GM23338 (cell line): Measurements from ENCODE around the gene MYL1. TPM values are rescaled to one million over a fixed set of nuclear protein-coding genes. Genes with fewer than 3 reads are reported as not detected.

Experiments used
- ATAC-seq: fragments of 200-7000 bp; cut with Tn5 transposase; 3 replicates; pipeline ENCODE4 v1.9.1; 2020
- DNase-seq: peaks from one replicate; pipeline ENCODE4 v3.0.0-alpha.2; 2015; ENCODE audit warnings: low spot score
- H2AFZ ChIP-seq: fragments of 200-600 bp; sonication (generic); 2 replicates; pipeline ENCODE4 v1.8.0; 2016; ENCODE audit warnings: antibody characterized with exemption, mild to moderate bottlenecking, moderate library complexity
- H3F3A ChIP-seq: fragments of 200-600 bp; sonication (generic); replicated peaks from 2 replicates; pipeline ENCODE4 v1.8.0; 2017; ENCODE audit warnings: antibody characterized with exemption, mixed run types, low read depth
- H3K27ac ChIP-seq: fragments of 200-600 bp; sonication (generic); 2 replicates; pipeline ENCODE4 v1.6.1; 2016; ENCODE audit warnings: low read depth
- H3K27me3 ChIP-seq: fragments of 200-600 bp; sonication (generic); 2 replicates; pipeline ENCODE4 v1.8.0; 2016; ENCODE audit warnings: mild to moderate bottlenecking, mixed run types, moderate library complexity; ENCODE audit not compliant: insufficient read depth
- H3K36me3 ChIP-seq: fragments of 200-600 bp; sonication (generic); 2 replicates; pipeline ENCODE4 v1.8.0; 2016; ENCODE audit warnings: mild to moderate bottlenecking; ENCODE audit not compliant: insufficient read depth
- H3K4me1 ChIP-seq: fragments of 200-600 bp; sonication (generic); 2 replicates; pipeline ENCODE4 v1.8.0; 2016; ENCODE audit warnings: mild to moderate bottlenecking, moderate library complexity; ENCODE audit not compliant: insufficient read depth
- H3K4me2 ChIP-seq: fragments of 200-600 bp; sonication (generic); 2 replicates; pipeline ENCODE4 v1.7.1; 2017; ENCODE audit warnings: mixed run types
- H3K4me3 ChIP-seq: fragments of 200-600 bp; sonication (generic); 2 replicates; pipeline ENCODE4 v1.6.1; 2016; ENCODE audit warnings: mixed run types
- H3K79me2 ChIP-seq: fragments of 200-600 bp; sonication (generic); replicated peaks from 2 replicates; pipeline ENCODE4 v1.8.0; 2017; ENCODE audit warnings: mild to moderate bottlenecking; ENCODE audit not compliant: insufficient read depth
- H3K9me2 ChIP-seq: fragments of 200-600 bp; sonication (generic); 2 replicates; pipeline ENCODE4 v1.8.0; 2017; ENCODE audit not compliant: insufficient read depth
- H4K20me1 ChIP-seq: fragments of 200-600 bp; sonication (generic); replicated peaks from 2 replicates; pipeline ENCODE4 v1.8.0; 2017; ENCODE audit warnings: mild to moderate bottlenecking; ENCODE audit not compliant: insufficient read depth
- H3K27ac Mint-ChIP-seq: 2 replicates; pipeline ENCODE4 v1.8.0; 2020; ENCODE audit warnings: inconsistent platforms, mild to moderate bottlenecking, moderate library complexity, mixed read lengths
- H3K27me3 Mint-ChIP-seq: 3 replicates; pipeline ENCODE4 v1.8.0; 2022; ENCODE audit warnings: low read depth, mild to moderate bottlenecking, moderate library complexity, mixed read lengths, inconsistent platforms; ENCODE audit not compliant: insufficient read depth, poor library complexity
- H3K36me3 Mint-ChIP-seq: 3 replicates; pipeline ENCODE4 v1.8.0; 2021; ENCODE audit warnings: low read depth, mild to moderate bottlenecking, inconsistent platforms, moderate library complexity, mixed read lengths
- H3K4me1 Mint-ChIP-seq: 3 replicates; pipeline ENCODE4 v1.8.0; 2020; ENCODE audit warnings: mild to moderate bottlenecking, inconsistent platforms, mixed read lengths
- H3K4me3 Mint-ChIP-seq: 3 replicates; pipeline ENCODE4 v1.8.0; 2021; ENCODE audit warnings: moderate library complexity, mild to moderate bottlenecking, inconsistent platforms, mixed read lengths
- H3K9me3 Mint-ChIP-seq: 3 replicates; pipeline ENCODE4 v1.8.0; 2020; ENCODE audit warnings: moderate library complexity, mild to moderate bottlenecking, inconsistent platforms, mixed read lengths
- CREB1 ChIP-seq: fragments of 250-450 bp; sonication (Bioruptor Pico); IDR thresholded peaks from 2 replicates; pipeline ENCODE4 v1.5.0; 2020; ENCODE audit warnings: low read depth, mild to moderate bottlenecking, moderate library complexity
- EZH2 ChIP-seq: fragments of 200-600 bp; sonication (generic); IDR thresholded peaks from one replicate; pipeline ENCODE4 v1.8.0; 2017; ENCODE audit warnings: antibody characterized with exemption, mild to moderate bottlenecking, low read depth; ENCODE audit not compliant: unreplicated experiment
- EZH2phosphoT487 ChIP-seq: fragments of 200-600 bp; sonication (generic); IDR thresholded peaks from one replicate; pipeline ENCODE4 v1.8.1; 2018; ENCODE audit warnings: antibody characterized with exemption; ENCODE audit not compliant: unreplicated experiment
- JUNB ChIP-seq: IDR thresholded peaks from one replicate; pipeline ENCODE4 v1.6.1; 2016; ENCODE audit warnings: antibody characterized with exemption; ENCODE audit not compliant: unreplicated experiment
- NANOG ChIP-seq: IDR thresholded peaks from 2 replicates; pipeline ENCODE4 v1.6.1; 2016; ENCODE audit warnings: antibody characterized with exemption, borderline replicate concordance
- POLR2AphosphoS5 ChIP-seq: IDR thresholded peaks from 2 replicates; pipeline ENCODE4 v1.6.1; 2016; ENCODE audit warnings: antibody characterized with exemption, low read depth
- STAT1 ChIP-seq: IDR thresholded peaks from one replicate; pipeline ENCODE4 v1.6.1; 2016; ENCODE audit warnings: antibody characterized with exemption; ENCODE audit not compliant: unreplicated experiment
- ZNF114 ChIP-seq: fragments of 250-450 bp; sonication (Bioruptor Pico); IDR thresholded peaks from 2 replicates; pipeline ENCODE4 v1.5.0; 2020; ENCODE audit warnings: mild to moderate bottlenecking, moderate library complexity
- ZNF331 ChIP-seq: fragments of 250-450 bp; sonication (Bioruptor Pico); IDR thresholded peaks from 2 replicates; pipeline ENCODE4 v1.5.0; 2020; ENCODE audit warnings: low read depth, mild to moderate bottlenecking, moderate library complexity
- polyA plus RNA-seq: library from polyadenylated mRNA; unstranded; fragments of >200 nt; fragmentation: Nextera tagmentation; extraction: Ambion mirVana; gene quantifications from 2 replicates; pipeline ENCODE4 v1.2.1, GENCODE V29; 2016
- total RNA-seq: library from RNA; depleted of rRNA; stranded (reverse); fragments of >200 nt; shearing (Covaris generic); gene quantifications from 2 replicates; pipeline ENCODE4 v1.2.3, GENCODE V29; 2014
- TF ChIP-seq, protein P1 (sequence below), 2 experiments: fragments of 200-600 bp in 1 of 2; sonication (generic) in 1 of 2; conservative IDR thresholded peaks; 2 replicates each; pipeline versions ENCODE4 v1.5.1 to v1.6.1; 2016 to 2017; ENCODE audit warnings: antibody characterized with exemption in 2 of 2, low read depth in 2 of 2, mild to moderate bottlenecking in 2 of 2, moderate library complexity in 1 of 2
- TF ChIP-seq, protein P2 (sequence below): fragments of 250-450 bp; sonication (Bioruptor Pico); IDR thresholded peaks from 2 replicates; pipeline ENCODE4 v1.5.0; 2020; ENCODE audit warnings: mild to moderate bottlenecking, moderate library complexity
- TF ChIP-seq, protein P3 (sequence below): IDR thresholded peaks from 2 replicates; pipeline ENCODE4 v1.6.1; 2016; ENCODE audit warnings: antibody characterized with exemption
- TF ChIP-seq, protein P4 (sequence below): IDR thresholded peaks from one replicate; pipeline ENCODE4 v1.6.1; 2018; ENCODE audit warnings: antibody characterized with exemption; ENCODE audit not compliant: unreplicated experiment

MYL1 gene
- total and polyA plus RNA-seq, 2 experiments from 2014 or later: not detected

DNA sequence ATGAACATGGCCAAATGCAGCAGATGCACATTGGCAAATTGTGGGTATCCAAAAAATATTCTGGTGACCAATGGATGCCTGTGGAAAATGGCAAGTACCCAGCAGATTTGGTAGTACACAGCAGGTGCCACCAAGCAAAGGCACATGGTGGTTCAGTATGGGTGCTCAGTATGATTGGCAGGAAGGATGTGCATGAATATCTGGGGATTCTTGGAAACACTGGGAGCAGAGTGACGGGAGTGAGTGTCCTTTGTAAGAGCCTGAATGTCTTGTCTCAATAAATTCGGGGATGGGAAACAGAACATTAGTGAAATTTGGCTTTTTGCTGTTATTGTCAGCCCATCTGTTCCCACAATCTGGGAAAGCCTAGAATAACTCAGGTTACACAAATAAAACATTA is 52.9 kb downstream of the MYL1 start:
- Histone ChIP-seq H3K36me3 (no peaks in the 10 kb centered on the region), H3K79me2 (no peaks in the 10 kb centered on the region), H3K27ac (no peak overlapping the region), H2AFZ (no peak overlapping the region), H3F3A (no peaks in the 10 kb centered on the region), H3K4me1 (no peaks in the 10 kb centered on the region), H3K9me2 (no peaks in the 10 kb centered on the region), H3K27me3 (no peaks in the 10 kb centered on the region), H3K4me3 (no peak overlapping the region), H3K4me2 (no peak overlapping the region), H4K20me1 (no peaks in the 10 kb centered on the region)
- TF ChIP-seq STAT1 (no peak), POLR2AphosphoS5 (no peak), ZNF331 (CRISPR knock-in tag) (no peak), ZNF114 (no peak), EZH2phosphoT487 (no peak), EZH2 (no peak), NANOG (no peak), CREB1 (CRISPR knock-in tag) (no peak), JUNB (no peak)
- TF ChIP-seq, protein P1, sequence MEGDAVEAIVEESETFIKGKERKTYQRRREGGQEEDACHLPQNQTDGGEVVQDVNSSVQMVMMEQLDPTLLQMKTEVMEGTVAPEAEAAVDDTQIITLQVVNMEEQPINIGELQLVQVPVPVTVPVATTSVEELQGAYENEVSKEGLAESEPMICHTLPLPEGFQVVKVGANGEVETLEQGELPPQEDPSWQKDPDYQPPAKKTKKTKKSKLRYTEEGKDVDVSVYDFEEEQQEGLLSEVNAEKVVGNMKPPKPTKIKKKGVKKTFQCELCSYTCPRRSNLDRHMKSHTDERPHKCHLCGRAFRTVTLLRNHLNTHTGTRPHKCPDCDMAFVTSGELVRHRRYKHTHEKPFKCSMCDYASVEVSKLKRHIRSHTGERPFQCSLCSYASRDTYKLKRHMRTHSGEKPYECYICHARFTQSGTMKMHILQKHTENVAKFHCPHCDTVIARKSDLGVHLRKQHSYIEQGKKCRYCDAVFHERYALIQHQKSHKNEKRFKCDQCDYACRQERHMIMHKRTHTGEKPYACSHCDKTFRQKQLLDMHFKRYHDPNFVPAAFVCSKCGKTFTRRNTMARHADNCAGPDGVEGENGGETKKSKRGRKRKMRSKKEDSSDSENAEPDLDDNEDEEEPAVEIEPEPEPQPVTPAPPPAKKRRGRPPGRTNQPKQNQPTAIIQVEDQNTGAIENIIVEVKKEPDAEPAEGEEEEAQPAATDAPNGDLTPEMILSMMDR (conservative IDR thresholded peaks at IDR 0.05; ENCODE audit: low read depth in 2 of 2): no peak
- TF ChIP-seq, protein P2, sequence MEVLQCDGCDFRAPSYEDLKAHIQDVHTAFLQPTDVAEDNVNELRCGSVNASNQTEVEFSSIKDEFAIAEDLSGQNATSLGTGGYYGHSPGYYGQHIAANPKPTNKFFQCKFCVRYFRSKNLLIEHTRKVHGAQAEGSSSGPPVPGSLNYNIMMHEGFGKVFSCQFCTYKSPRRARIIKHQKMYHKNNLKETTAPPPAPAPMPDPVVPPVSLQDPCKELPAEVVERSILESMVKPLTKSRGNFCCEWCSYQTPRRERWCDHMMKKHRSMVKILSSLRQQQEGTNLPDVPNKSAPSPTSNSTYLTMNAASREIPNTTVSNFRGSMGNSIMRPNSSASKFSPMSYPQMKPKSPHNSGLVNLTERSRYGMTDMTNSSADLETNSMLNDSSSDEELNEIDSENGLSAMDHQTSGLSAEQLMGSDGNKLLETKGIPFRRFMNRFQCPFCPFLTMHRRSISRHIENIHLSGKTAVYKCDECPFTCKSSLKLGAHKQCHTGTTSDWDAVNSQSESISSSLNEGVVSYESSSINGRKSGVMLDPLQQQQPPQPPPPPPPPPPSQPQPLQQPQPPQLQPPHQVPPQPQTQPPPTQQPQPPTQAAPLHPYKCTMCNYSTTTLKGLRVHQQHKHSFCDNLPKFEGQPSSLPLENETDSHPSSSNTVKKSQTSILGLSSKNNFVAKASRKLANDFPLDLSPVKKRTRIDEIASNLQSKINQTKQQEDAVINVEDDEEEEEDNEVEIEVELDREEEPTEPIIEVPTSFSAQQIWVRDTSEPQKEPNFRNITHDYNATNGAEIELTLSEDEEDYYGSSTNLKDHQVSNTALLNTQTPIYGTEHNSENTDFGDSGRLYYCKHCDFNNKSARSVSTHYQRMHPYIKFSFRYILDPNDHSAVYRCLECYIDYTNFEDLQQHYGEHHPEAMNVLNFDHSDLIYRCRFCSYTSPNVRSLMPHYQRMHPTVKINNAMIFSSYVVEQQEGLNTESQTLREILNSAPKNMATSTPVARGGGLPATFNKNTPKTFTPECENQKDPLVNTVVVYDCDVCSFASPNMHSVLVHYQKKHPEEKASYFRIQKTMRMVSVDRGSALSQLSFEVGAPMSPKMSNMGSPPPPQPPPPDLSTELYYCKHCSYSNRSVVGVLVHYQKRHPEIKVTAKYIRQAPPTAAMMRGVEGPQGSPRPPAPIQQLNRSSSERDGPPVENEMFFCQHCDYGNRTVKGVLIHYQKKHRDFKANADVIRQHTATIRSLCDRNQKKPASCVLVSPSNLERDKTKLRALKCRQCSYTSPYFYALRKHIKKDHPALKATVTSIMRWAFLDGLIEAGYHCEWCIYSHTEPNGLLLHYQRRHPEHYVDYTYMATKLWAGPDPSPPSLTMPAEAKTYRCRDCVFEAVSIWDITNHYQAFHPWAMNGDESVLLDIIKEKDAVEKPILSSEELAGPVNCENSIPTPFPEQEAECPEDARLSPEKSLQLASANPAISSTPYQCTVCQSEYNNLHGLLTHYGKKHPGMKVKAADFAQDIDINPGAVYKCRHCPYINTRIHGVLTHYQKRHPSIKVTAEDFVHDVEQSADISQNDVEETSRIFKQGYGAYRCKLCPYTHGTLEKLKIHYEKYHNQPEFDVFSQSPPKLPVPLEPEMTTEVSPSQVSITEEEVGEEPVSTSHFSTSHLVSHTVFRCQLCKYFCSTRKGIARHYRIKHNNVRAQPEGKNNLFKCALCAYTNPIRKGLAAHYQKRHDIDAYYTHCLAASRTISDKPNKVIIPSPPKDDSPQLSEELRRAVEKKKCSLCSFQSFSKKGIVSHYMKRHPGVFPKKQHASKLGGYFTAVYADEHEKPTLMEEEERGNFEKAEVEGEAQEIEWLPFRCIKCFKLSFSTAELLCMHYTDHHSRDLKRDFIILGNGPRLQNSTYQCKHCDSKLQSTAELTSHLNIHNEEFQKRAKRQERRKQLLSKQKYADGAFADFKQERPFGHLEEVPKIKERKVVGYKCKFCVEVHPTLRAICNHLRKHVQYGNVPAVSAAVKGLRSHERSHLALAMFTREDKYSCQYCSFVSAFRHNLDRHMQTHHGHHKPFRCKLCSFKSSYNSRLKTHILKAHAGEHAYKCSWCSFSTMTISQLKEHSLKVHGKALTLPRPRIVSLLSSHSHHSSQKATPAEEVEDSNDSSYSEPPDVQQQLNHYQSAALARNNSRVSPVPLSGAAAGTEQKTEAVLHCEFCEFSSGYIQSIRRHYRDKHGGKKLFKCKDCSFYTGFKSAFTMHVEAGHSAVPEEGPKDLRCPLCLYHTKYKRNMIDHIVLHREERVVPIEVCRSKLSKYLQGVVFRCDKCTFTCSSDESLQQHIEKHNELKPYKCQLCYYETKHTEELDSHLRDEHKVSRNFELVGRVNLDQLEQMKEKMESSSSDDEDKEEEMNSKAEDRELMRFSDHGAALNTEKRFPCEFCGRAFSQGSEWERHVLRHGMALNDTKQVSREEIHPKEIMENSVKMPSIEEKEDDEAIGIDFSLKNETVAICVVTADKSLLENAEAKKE (CRISPR knock-in tag): no peak
- TF ChIP-seq, protein P3, sequence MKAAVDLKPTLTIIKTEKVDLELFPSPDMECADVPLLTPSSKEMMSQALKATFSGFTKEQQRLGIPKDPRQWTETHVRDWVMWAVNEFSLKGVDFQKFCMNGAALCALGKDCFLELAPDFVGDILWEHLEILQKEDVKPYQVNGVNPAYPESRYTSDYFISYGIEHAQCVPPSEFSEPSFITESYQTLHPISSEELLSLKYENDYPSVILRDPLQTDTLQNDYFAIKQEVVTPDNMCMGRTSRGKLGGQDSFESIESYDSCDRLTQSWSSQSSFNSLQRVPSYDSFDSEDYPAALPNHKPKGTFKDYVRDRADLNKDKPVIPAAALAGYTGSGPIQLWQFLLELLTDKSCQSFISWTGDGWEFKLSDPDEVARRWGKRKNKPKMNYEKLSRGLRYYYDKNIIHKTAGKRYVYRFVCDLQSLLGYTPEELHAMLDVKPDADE: no peak
- TF ChIP-seq, protein P4, sequence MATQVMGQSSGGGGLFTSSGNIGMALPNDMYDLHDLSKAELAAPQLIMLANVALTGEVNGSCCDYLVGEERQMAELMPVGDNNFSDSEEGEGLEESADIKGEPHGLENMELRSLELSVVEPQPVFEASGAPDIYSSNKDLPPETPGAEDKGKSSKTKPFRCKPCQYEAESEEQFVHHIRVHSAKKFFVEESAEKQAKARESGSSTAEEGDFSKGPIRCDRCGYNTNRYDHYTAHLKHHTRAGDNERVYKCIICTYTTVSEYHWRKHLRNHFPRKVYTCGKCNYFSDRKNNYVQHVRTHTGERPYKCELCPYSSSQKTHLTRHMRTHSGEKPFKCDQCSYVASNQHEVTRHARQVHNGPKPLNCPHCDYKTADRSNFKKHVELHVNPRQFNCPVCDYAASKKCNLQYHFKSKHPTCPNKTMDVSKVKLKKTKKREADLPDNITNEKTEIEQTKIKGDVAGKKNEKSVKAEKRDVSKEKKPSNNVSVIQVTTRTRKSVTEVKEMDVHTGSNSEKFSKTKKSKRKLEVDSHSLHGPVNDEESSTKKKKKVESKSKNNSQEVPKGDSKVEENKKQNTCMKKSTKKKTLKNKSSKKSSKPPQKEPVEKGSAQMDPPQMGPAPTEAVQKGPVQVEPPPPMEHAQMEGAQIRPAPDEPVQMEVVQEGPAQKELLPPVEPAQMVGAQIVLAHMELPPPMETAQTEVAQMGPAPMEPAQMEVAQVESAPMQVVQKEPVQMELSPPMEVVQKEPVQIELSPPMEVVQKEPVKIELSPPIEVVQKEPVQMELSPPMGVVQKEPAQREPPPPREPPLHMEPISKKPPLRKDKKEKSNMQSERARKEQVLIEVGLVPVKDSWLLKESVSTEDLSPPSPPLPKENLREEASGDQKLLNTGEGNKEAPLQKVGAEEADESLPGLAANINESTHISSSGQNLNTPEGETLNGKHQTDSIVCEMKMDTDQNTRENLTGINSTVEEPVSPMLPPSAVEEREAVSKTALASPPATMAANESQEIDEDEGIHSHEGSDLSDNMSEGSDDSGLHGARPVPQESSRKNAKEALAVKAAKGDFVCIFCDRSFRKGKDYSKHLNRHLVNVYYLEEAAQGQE: no peak
- H3K27ac Mint-ChIP-seq: no peak overlapping the region
- H3K4me1 Mint-ChIP-seq: no peaks in the 10 kb centered on the region
- H3K9me3 Mint-ChIP-seq: no peaks in the 10 kb centered on the region
- H3K27me3 Mint-ChIP-seq: no peaks in the 10 kb centered on the region
- no peaks in the 10 kb centered on the region for H3K36me3 Mint-ChIP-seq
- no peak overlapping the region for H3K4me3 Mint-ChIP-seq
- DNase-seq (no peak), ATAC-seq (no peak)
